Spleen (tissue), 11 donors: ENCODE measurements around the gene PDE10A. TPM values are rescaled to one million over a fixed set of nuclear protein-coding genes. Genes with fewer than 3 reads are reported as not detected.

ENCODE experiments used
- DNase-seq: peaks from one replicate; pipeline ENCODE4 v3.0.0-alpha.2; 2020
- H3K27ac ChIP-seq, 8 donors: fragments of 200-600 bp; sonication (generic) in 7 of 8; 1 replicate in 4 of 8; 2 replicates in 4 of 8; pipeline versions ENCODE4 v1.5.0 to v1.8.0; 2016 to 2021; ENCODE audit warnings: inconsistent platforms in 4 of 8, mild to moderate bottlenecking in 4 of 8, moderate library complexity in 1 of 8
- H3K27me3 ChIP-seq, 7 donors: fragments of 200-600 bp; sonication (generic) in 6 of 7; replicated peaks in 1 of 7; 1 replicate in 4 of 7; 2 replicates in 3 of 7; pipeline versions ENCODE4 v1.5.0 to v1.8.0; 2016 to 2021; ENCODE audit warnings: inconsistent platforms in 3 of 7, mild to moderate bottlenecking in 1 of 7
- H3K36me3 ChIP-seq, 6 donors: fragments of 200-600 bp; sonication (generic) in 5 of 6; 1 replicate in 4 of 6; 2 replicates in 2 of 6; pipeline versions ENCODE4 v1.5.0 to v1.8.0; 2016 to 2021; ENCODE audit warnings: inconsistent platforms in 2 of 6
- H3K4me1 ChIP-seq, 6 donors: fragments of 200-600 bp; sonication (generic) in 5 of 6; 1 replicate in 3 of 6; 2 replicates in 3 of 6; pipeline versions ENCODE4 v1.5.0 to v1.8.0; 2016 to 2021; ENCODE audit warnings: inconsistent platforms in 3 of 6
- H3K4me3 ChIP-seq, 8 donors: fragments of 200-600 bp; sonication (generic) in 7 of 8; 1 replicate in 4 of 8; 2 replicates in 4 of 8; pipeline versions ENCODE4 v1.5.0 to v1.8.0; 2016 to 2021; ENCODE audit warnings: inconsistent platforms in 4 of 8, mild to moderate bottlenecking in 4 of 8, moderate library complexity in 2 of 8
- H3K9me3 ChIP-seq, 8 donors: fragments of 200-600 bp; sonication (generic) in 7 of 8; 1 replicate in 4 of 8; 2 replicates in 4 of 8; pipeline versions ENCODE4 v1.5.0 to v1.8.0; 2016 to 2021; ENCODE audit warnings: inconsistent platforms in 4 of 8
- CTCF ChIP-seq, 11 experiments: fragments of 200-600 bp in 7 of 11; fragments of 450-650 bp in 4 of 11; sonication (generic) in 4 of 11; IDR thresholded peaks in 8 of 11; conservative IDR thresholded peaks in 3 of 11; 1 replicate in 7 of 11; 2 replicates in 4 of 11; pipeline versions ENCODE4 v1.4.0 to v1.8.0; 2016 to 2021; ENCODE audit warnings: antibody characterized with exemption in 11 of 11, inconsistent platforms in 4 of 11, mild to moderate bottlenecking in 1 of 11
- POLR2A ChIP-seq, 3 donors: fragments of 450-650 bp; IDR thresholded peaks; one replicate each; pipeline ENCODE4 v1.5.1; 2017; ENCODE audit warnings: antibody characterized with exemption in 3 of 3, mild to moderate bottlenecking in 1 of 3
- POLR2AphosphoS5 ChIP-seq, 3 donors: sonication (generic); formaldehyde crosslinking; IDR thresholded peaks; one replicate each; pipeline ENCODE4 v1.5.1; 2017; ENCODE audit warnings: antibody characterized with exemption in 3 of 3
- WGBS, 5 donors: extraction: QIAGEN DNeasy Blood & Tissue Kit in 3 of 5; methylation state at CpG; one replicate each; pipeline versions ENCODE4 v1.1.5 to v1.1.7; 2013 to 2018; 5-methylcytosine and 5-hydroxymethylcytosine counted together
- intact Hi-C: fragments of 100-400 bp; cut with DNase I; formaldehyde crosslinking; loops from one replicate; pipeline ENCODE4 v1.15.0; 2023; ENCODE audit warnings: low total_unique reads
- polyA plus RNA-seq, 3 donors: library from polyadenylated mRNA; stranded (reverse); fragments of 200-250 nt; gene quantifications; one replicate each; pipeline ENCODE4 v1.2.1, GENCODE V29; 2013
- total RNA-seq, 7 donors: library from RNA; depleted of rRNA in 3 of 7; stranded (reverse); fragments of >200 nt in 3 of 7; fragmentation: NEBNext Ultra II Directional in 4 of 7; extraction: Animal tissue kit (Norgen Biotek cat#: 25700) in 4 of 7; gene quantifications; one replicate each; pipeline versions ENCODE4 v1.1.0 to v1.2.1, GENCODE V29; 2016 to 2021
- donor health status: healthy with polysubstance abuse.
- donor health status: DM: no; HTN: no; CAD: no; lungs with moderate emphysema.
- donor health status: DM: no; HTN: no; CAD: no.
- donor health status: Bipolar disorder and iron deficiency.
- donor health status: healthy.
- donor health status: DM: no; HTN: no; CAD: no.
- donor health status: DM: yes; HTN: yes; CAD: no.

The PDE10A gene
- total and polyA plus RNA-seq, 10 donors: 1.1 to 28.2 (median 9.6) TPM

GRCh38 chr6:165584541-165584940 is 78.5 kb downstream of the PDE10A start:
- Histone ChIP-seq H3K27me3 (no peaks in the 10 kb centered on the region), H3K27ac (no peak overlapping the region), H3K9me3 (peaks cover 0 to 10% (median 7%) of the 10 kb centered on the region in 8 donors), H3K4me3 (no peak overlapping the region), H3K36me3 (no peaks in the 10 kb centered on the region), H3K4me1 (no peaks in the 10 kb centered on the region)
- TF ChIP-seq POLR2A (IDR thresholded peaks at IDR 0.05) (no peak), POLR2AphosphoS5 (IDR thresholded peaks at IDR 0.05) (no peak), CTCF (IDR thresholded peaks at IDR 0.05 in 8 of 11, conservative IDR thresholded peaks at IDR 0.05 in 3 of 11) (no peak)
- intact Hi-C loops: no loop called here
- DNase-seq: no peak
- 88 to 100% (median 94%) methylated on average over 1 of the region's 1 CpG for WGBS, 5 donors

- 89 to 98% (median 95%) methylated on average over 1 of the region's 1 CpG for WGBS, 5 donors
- Histone ChIP-seq H3K4me1 (no peaks in the 10 kb centered on the region), H3K4me3 (no peak overlapping the region), H3K9me3 (peaks cover 0 to 21% (median 7%) of the 10 kb centered on the region in 8 donors), H3K27me3 (no peaks in the 10 kb centered on the region), H3K27ac (no peak overlapping the region), H3K36me3 (no peaks in the 10 kb centered on the region)
- TF ChIP-seq POLR2AphosphoS5 (IDR thresholded peaks at IDR 0.05) (no peak), CTCF (IDR thresholded peaks at IDR 0.05 in 8 of 11, conservative IDR thresholded peaks at IDR 0.05 in 3 of 11) (no peak), POLR2A (IDR thresholded peaks at IDR 0.05) (no peak)
- no peak for DNase-seq
- intact Hi-C loops: no loop called here
Observed at GRCh38 chr6:165581678-165582077, 81.4 kb downstream of the PDE10A start.

- Histone ChIP-seq H3K36me3 (no peaks in the 10 kb centered on the region), H3K9me3 (peaks cover 0 to 12% (median under 1%) of the 10 kb centered on the region in 8 donors), H3K27me3 (no peaks in the 10 kb centered on the region), H3K4me3 (no peak overlapping the region), H3K27ac (no peak overlapping the region), H3K4me1 (no peaks in the 10 kb centered on the region)
- DNase-seq: no peak
- intact Hi-C loops: no loop called here
- 85 to 91% (median 90%) methylated on average over 3 of the region's 3 CpGs for WGBS, 5 donors
- TF ChIP-seq POLR2A (IDR thresholded peaks at IDR 0.05): no peak
- TF ChIP-seq CTCF (IDR thresholded peaks at IDR 0.05 in 8 of 11, conservative IDR thresholded peaks at IDR 0.05 in 3 of 11): no peak
- TF ChIP-seq POLR2AphosphoS5 (IDR thresholded peaks at IDR 0.05): no peak
Observed at GRCh38 chr6:165580136-165580535, 82.9 kb downstream of the PDE10A start.

- no peak overlapping the region for H3K27ac ChIP-seq
- no peaks in the 10 kb centered on the region for H3K36me3 ChIP-seq
- H3K27me3 ChIP-seq: no peaks in the 10 kb centered on the region
- H3K4me3 ChIP-seq: no peak overlapping the region
- no peak for TF ChIP-seq POLR2A (IDR thresholded peaks at IDR 0.05)
- TF ChIP-seq POLR2AphosphoS5 (IDR thresholded peaks at IDR 0.05): no peak
- no peak for TF ChIP-seq CTCF (IDR thresholded peaks at IDR 0.05 in 8 of 11, conservative IDR thresholded peaks at IDR 0.05 in 3 of 11)
- DNase-seq: no peak
- peaks cover 0 to 3% (median 0%) of the 10 kb centered on the region in 6 donors for H3K4me1 ChIP-seq
- H3K9me3 ChIP-seq: peaks cover 0 to 11% (median 0%) of the 10 kb centered on the region in 8 donors
- intact Hi-C loops: no loop called here
Observed at GRCh38 chr6:165579151-165579550, 83.9 kb downstream of the PDE10A start.
